GM10847 (cell line): ENCODE data around the gene TUBB2B.

Source experiments
- POLR2A ChIP-seq: IDR thresholded peaks from 2 replicates; pipeline ENCODE4 v1.6.1; 2011; ENCODE audit not compliant: insufficient read length; ENCODE audit errors: extremely low read depth

The TUBB2B gene

DNA sequence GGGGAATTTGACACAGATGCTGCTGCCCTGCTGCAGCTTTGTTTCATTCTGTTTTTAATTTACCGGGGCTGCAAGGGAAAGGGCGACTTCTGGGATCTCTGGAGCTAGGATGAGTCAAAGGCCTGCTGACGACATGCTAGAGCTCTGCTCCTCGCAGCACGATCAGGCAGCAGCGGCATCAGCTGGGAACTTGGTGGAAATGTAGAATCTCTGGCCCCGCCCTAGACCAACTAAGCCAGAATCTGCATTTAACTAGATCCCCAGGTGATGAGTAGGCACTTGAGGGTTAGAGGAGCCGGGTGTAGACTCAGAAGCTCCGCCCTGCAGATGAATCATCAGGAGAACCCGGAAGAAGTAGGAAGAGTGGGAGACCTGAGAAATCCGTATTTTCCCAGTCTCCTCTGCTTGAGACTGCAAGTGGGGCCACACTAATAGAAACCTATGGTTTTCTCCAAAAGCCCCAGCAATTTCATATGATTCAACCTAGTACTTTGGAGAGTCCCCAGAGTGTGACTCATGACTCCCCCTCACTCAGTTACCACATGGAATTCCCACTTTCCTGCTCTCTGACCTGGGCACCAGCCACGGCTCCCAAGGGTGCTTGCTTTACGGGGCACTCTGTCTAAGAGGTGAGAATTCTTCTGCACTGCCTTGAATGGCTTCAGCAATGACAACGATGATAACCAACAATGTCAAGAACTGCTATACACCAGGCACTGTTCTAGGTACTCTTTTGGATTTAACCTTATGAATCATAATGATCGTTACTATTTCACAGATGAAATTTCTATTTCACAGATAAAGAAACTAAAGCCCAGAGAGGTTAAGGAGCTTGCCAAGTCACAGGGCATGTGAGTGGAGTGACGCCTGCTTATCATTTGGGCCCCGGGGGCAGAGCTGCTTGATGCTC lies 18.1 kb downstream of the TUBB2B start:
- no peak for TF ChIP-seq POLR2A

DNA sequence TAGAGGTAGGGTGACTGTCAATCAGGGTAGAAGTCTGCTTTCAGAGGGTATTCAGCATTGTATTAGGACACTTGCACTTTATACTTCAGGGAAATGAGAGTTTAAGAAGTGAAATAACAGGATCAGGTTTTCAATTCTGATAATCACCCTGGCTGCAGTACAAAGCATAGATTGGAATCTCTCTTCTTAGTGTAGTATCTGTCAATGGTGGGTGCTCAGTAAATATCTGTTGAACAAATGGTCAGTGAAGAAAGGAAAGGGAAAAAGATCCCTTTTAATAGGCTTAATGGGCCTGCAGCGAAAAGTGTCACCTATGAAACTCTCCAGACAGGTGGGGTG lies 18.7 kb downstream of the TUBB2B start:
- TF ChIP-seq POLR2A, result no peak

DNA sequence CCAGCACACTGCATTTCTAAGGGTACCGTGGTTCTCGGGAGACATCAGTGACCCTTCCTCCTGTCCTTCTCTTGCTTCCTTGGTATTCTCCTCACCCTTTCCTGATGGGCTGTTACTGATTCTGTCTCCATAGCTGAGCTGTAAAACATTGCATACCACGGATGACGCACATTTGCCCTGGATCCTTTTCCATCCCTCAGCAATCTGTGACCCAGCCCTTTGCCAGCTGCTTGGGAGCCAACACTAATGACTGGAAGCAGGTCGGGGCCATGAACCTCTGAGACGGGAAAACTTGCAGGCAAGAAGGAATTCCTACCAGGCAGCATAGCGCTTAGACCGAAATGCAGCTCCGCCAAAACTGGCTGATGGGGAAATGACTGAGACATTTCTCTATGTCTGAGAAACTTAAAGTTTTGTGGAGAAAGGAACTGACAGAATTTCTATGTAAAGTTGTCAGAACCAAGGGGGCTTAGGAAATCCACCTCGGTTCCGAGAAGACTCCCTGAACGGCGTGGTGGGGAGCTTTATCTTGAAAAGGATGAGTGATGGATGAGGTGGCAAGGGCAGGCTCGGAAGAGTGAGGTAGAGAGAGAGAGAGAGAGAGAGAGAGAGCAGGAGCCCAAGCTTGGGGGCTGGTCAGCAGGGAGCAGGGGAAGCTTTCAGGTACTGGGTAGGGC lies 19.2 kb downstream of the TUBB2B start:
- no peak for TF ChIP-seq POLR2A

DNA sequence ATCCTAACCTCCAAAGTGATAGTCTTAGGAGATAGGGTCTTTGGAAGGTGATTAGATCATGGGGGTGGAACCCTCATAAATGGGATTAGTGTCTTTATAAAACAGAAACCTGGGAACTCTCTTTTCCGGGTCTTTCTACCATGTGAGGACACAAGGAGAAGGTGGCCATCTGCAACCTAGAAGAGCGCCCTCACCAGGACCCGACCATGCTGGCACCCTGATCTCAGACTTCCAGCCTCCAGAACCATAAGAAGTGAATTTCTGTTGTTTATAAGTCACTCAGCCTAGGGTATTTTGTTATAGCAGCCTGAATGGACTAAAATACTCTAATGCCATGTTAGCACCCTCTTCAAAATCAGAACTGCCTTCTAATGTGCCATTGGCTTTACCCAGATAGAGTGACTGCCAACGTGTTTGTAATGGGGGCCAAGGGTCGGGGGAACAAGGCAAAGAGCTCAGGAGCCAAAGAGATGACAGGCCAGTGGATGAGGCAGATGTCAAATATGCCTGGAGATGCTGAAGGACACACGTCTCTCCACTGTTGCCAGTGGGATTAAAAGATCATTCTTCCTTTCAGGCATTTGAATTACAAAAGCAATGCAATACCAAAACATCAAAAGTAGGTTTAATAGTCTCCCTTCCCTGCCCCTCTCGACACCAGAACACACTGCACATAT lies 21.0 kb downstream of the TUBB2B start:
- TF ChIP-seq POLR2A, result no peak

DNA sequence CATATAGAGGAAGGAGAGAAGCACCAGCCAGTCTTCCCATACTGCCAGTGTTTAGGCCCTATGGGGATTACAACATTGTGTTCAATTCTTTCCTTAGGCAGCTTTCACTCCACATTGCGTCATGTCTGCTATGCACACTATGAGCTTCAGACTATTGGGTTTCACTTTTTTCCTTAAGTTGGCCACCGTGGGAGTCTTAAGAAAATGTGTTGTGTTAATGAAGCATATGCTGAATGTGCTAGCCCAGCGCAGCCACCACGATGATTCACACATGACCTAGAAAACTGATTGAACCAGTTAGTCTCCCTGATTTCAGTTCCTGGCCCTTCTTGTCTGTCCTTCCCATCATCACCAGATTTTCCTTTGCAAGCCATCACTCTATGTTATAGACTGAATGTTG lies 21.5 kb downstream of the TUBB2B start:
- TF ChIP-seq POLR2A, result no peak

DNA sequence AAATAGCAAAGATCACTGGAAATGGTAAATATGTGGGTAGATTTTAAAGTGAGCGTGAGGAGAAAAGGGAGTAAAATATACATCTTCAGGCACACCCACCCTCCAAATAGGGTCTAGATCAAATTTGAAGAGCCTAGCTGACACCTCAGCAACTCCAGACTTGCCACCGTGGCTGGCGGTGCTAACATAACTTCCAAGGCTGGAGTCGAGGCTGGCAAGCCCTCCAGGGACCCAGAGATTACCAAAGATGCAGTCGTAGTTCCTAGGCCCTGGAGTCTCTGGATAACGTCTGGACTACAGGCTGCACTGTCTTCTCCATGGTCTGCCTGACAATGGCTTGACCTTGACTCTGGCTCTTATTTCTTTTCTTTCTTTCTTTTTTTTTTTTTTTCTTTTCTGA lies 22.5 kb downstream of the TUBB2B start:
- no peak for TF ChIP-seq POLR2A

DNA sequence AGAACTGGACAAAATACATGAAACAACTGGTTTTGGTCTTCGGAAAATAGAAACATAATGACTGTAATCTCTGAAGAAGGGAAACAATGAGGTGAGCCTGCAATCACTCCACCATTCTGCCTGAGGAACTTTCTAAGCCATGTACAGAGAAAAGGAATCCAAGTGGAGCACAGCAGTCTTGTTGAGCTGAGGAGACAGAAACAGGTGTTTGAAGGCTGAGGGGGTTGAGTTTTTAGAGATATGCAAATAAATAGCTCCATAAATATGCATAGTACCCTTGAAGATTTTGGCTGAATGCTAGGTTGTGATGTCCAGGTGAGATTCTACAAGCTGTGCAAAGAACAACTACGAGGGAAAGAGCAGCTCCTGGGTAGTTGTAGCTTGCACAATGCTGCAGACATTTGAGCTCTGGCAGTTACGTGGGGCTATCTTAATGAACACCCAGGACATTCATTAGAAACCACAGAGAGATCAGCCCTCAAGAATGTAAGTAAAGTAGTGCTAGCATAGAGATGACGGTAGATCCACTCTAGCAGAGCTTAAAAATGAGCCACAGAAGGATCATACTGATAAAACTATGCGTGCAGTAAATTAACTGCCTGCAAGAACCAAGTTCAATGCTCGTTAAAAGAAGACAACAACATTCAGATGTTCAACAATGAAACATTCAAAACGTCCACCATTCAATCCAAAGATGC lies 24.3 kb downstream of the TUBB2B start:
- no peak for TF ChIP-seq POLR2A

DNA sequence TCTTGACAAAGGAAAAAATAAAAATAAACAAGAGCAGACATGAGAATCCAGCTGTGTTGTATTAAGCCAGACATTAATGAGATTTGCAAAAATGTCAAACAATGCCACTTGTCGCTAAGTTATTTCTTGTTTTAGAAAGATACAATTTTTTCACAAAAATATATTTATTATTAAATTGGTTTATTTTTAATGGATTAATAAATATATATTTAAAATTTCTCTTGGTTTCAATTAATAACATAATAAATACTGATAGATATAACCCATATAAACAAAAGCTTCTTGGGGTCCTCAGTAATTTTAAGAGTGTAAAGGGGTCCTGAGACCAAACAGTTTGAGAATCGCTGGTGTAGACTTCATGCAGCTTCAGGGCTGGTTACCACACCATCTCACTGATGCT lies 26.1 kb downstream of the TUBB2B start:
- TF ChIP-seq POLR2A, result no peak

DNA sequence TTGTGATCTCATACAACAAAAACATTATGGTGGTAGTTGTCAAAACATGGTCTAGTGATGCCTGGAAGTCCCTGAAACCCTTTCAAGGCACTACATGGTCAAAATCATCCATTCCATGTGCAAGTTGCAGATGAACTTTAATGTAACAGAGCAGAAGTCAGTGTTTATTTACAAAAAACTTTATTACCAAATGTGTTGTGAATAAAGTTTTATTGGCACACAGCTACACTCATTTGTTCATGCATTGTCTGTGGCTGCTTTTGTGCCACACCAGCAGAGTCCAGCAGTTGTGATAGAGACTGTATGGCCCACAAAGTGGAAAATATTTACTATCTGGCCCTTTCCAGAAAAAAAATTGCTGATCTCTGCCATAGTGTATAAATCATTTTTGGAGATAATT lies 26.8 kb downstream of the TUBB2B start:
- TF ChIP-seq POLR2A, result no peak

DNA sequence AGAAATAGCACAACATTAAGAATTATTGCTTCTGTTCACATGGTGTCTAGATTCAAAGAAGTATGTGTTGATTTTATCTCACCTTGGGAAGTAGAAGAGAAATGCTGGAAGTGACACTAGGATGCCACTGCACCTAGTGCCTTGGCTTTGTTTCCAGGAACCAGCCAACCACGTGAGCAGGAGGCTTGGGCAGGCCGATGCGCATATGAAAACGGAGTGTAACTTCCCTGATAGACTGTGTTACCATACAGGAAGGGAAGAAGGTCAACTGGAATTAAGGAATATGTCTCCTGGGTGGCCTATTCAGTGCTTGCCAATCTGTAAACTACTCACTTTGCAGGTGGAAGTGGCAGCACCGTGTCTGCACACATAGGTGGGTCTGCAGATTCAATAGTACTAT lies 28.1 kb downstream of the TUBB2B start:
- TF ChIP-seq POLR2A, result no peak

DNA sequence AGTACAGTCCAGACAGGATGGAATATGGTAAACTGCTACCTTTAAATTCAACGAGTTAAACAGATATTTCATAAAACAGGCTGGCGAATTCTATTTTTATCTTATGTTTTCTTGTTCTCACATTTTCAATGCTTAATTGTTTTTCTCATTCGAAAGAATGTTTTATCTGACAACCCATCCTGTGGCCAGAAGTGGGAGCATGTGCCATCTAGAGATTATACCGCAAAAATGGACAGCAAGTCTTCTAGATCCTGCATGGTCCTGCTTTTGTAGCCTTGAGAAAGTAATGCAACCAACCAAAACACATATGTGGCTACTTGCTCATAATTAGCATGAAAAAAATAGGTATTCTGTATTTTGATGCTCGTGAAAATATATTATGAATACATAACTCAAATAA lies 30.7 kb downstream of the TUBB2B start:
- TF ChIP-seq POLR2A, result no peak

DNA sequence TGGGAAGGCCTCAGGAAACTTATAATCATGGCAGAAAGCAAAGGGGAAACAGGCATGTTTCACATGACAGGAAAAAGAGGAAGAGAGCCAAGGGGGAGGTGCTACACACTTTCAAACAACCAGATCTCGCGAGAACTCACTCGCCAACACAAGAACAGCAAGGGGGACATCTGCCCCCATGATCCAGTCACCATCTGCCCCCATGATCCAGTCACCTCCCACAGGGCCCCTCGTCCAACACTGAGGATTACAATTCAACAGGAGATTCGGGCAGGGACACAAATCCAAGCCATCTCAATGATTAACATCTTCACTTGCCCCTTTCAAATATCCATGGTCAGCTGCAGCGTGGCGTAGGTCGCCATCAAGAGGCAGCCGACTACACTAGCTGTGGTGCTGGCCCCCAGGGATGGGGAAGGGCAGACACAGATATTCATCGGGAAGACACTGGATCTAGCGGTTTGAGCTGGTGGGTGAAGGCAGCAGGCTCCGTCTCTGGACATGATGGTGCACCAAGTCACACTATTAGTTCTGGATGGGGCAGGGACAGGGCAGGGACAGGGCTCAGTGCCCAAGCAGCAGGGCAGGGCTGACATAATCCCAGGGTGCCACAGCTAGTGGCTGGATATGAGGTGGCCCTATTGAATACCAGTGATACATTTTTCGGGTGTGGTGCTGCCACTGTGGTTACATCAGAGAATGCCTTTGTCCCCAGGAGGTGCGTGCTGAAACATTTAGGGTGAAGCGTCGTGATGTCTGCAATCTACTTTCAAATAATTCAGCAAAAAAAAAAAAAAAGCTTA lies 31.6 kb downstream of the TUBB2B start:
- TF ChIP-seq POLR2A, result no peak

DNA sequence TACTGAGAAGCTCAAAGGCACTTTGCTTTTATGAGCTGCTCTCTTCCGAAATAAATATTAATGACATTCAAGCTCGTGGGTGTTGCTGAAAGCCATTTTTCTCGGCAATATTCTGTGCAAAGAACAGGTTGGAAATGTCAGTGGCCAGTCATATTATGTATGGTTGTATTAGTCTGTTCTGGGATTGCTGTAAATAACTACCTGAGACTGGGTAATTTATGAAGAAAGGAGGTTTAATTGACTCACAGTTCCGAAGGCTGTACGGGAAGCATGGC lies 32.1 kb downstream of the TUBB2B start:
- no peak for TF ChIP-seq POLR2A

DNA sequence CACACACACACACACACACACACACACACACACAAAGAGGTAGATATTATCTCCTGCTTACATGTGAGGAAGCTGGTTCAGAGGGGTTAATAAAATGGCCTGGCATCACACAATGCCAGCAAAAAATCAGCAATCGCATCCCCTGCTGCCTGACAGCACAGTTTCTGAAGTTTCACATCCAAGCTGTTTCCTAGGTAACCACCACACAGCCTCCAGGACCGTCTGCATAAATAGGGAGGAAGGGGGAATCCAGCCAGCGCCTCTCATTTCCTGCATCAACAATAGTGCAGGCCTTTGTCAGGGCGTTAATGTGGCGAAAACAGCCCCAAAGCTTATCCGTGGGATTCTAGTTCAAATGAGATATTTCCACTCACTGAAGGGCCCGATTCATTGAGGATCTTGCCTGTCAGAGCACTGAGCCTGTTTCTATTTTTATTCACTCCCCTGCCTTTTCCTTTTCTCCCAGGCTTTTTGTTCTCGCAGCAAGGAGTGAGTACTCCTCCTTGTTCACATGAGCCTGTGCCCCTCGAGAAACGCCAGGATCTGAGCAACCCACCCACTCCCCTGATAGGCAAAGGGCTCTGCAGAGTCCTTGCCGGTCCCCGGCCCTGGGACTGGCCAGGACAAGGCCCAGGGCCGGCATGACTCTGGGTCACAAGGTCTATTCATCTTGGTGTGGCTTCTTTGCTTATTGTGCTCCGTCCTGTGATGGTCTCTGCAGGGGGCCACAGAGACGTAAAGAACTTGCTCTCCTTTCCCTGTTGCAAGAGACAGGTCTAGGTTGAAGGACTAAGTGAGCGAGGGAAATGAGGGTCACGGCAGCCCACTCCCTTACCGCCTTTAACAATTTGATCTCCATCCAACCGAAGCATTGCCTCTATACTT lies 32.7 kb downstream of the TUBB2B start:
- TF ChIP-seq POLR2A, result no peak
